Fibroblast of lung (primary cell): ENCODE measurements around the gene ST3GAL4. TPM values are rescaled to one million over a fixed set of nuclear protein-coding genes. Genes with fewer than 3 reads are reported as not detected.

Experiments
- DNase-seq, 2 donors: peaks; one replicate each; pipeline versions ENCODE4 v3.0.0 to v3.0.0-alpha.2; 2010; ENCODE audit warnings: low read depth in 2 of 2
- H2AFZ ChIP-seq: 2 replicates; pipeline ENCODE4 v1.5.1; 2012; ENCODE audit warnings: low read length, control low read depth, inconsistent platforms
- H3K27ac ChIP-seq: 2 replicates; pipeline ENCODE4 v1.5.1; 2011; ENCODE audit warnings: low read length, control low read depth; ENCODE audit not compliant: insufficient read depth
- H3K27me3 ChIP-seq: 2 replicates; pipeline ENCODE4 v1.5.1; 2011; ENCODE audit warnings: mild to moderate bottlenecking, low read length; ENCODE audit not compliant: control insufficient read depth, insufficient read depth
- H3K36me3 ChIP-seq: 2 replicates; pipeline ENCODE4 v1.5.1; 2011; ENCODE audit warnings: low read length; ENCODE audit not compliant: control insufficient read depth, insufficient read depth
- H3K4me1 ChIP-seq: 2 replicates; pipeline ENCODE4 v1.5.1; 2011; ENCODE audit warnings: low read length; ENCODE audit not compliant: control insufficient read depth, insufficient read depth; ENCODE audit errors: extremely low read depth
- H3K4me2 ChIP-seq: 2 replicates; pipeline ENCODE4 v1.5.1; 2011; ENCODE audit warnings: low read length, control low read depth; ENCODE audit not compliant: insufficient read depth; ENCODE audit errors: extremely low read depth
- H3K4me3 ChIP-seq, 4 experiments: fragments of 200-600 bp in 1 of 4; sonication (generic) in 1 of 4; replicated peaks in 1 of 4; 2 replicates each; pipeline ENCODE4 v1.5.1; 2011 to 2016; ENCODE audit warnings: low read length in 4 of 4, low read depth in 3 of 4, mild to moderate bottlenecking in 3 of 4, control low read depth in 2 of 4, inconsistent platforms in 1 of 4, mixed read lengths in 1 of 4; ENCODE audit not compliant: insufficient read depth in 1 of 4; ENCODE audit errors: control extremely low read depth in 1 of 4
- H3K79me2 ChIP-seq: 2 replicates; pipeline ENCODE4 v1.5.1; 2012; ENCODE audit warnings: mild to moderate bottlenecking, low read length, inconsistent platforms; ENCODE audit not compliant: control insufficient read depth, insufficient read depth
- H3K9ac ChIP-seq: 2 replicates; pipeline ENCODE4 v1.5.1; 2011; ENCODE audit warnings: mild to moderate bottlenecking, low read length, control low read depth; ENCODE audit not compliant: insufficient read depth
- H3K9me3 ChIP-seq: 2 replicates; pipeline ENCODE4 v1.5.1; 2012; ENCODE audit warnings: low read depth, low read length; ENCODE audit not compliant: control insufficient read depth, insufficient read depth
- H4K20me1 ChIP-seq: 2 replicates; pipeline ENCODE4 v1.5.1; 2011; ENCODE audit warnings: low read length; ENCODE audit not compliant: control insufficient read depth, insufficient read depth; ENCODE audit errors: extremely low read depth
- CTCF ChIP-seq, 2 donors: IDR thresholded peaks in 1 of 2; conservative IDR thresholded peaks in 1 of 2; 1 replicate in 1 of 2; 2 replicates in 1 of 2; pipeline ENCODE4 v1.5.1; 2011 to 2012; ENCODE audit warnings: low read length in 2 of 2, control low read depth in 1 of 2, inconsistent platforms in 1 of 2, low read depth in 1 of 2, mild to moderate bottlenecking in 1 of 2
- EZH2 ChIP-seq: IDR thresholded peaks from 2 replicates; pipeline ENCODE4 v1.5.1; 2012; ENCODE audit warnings: low read length, control low read depth, mild to moderate bottlenecking; ENCODE audit errors: missing control alignments
- polyA plus RNA-seq, 2 donors: library from polyadenylated mRNA; depleted of rRNA in 1 of 2; stranded (reverse) in 1 of 2; unstranded in 1 of 2; fragments of >200 nt; gene quantifications; 2 replicates each; pipeline ENCODE4 v1.2.1, GENCODE V29; 2011 to 2012; ENCODE audit warnings: missing spikeins in 1 of 2
- total RNA-seq: library from RNA; depleted of rRNA; stranded (reverse); fragments of >200 nt; gene quantifications from 2 replicates; pipeline ENCODE4 v1.2.1, GENCODE V29; 2014

Gene ST3GAL4
- total and polyA plus RNA-seq, 2 donors (not counting 1 experiment from before 2014, with no cell fraction given) = 16.7 to 36.8 TPM

GRCh38 chr11:126327281-126328000 lies 28.0 kb upstream of the ST3GAL4 start:
- no peak overlapping the region for H3K9ac ChIP-seq
- no peaks in the 10 kb centered on the region for H3K9me3 ChIP-seq
- H2AFZ ChIP-seq = no peak overlapping the region
- H3K79me2 ChIP-seq = no peaks in the 10 kb centered on the region
- H3K4me1 ChIP-seq = peaks cover 8% of the 10 kb centered on the region
- TF ChIP-seq EZH2 (no peak), CTCF (conservative IDR thresholded peaks at IDR 0.05 in 1 of 2, IDR thresholded peaks at IDR 0.05 in 1 of 2; ENCODE audit: low read depth in 1 of 2, low read length in 2 of 2) (no peak)
- H3K36me3 ChIP-seq = no peaks in the 10 kb centered on the region
- no peak overlapping the region for H3K4me3 ChIP-seq
- DNase-seq = no peak
- H3K27ac ChIP-seq = no peak overlapping the region
- H4K20me1 ChIP-seq = no peaks in the 10 kb centered on the region
- no peak overlapping the region for H3K4me2 ChIP-seq
- no peaks in the 10 kb centered on the region for H3K27me3 ChIP-seq

- Histone ChIP-seq H4K20me1 (no peaks in the 10 kb centered on the region), H3K27me3 (no peaks in the 10 kb centered on the region), H3K4me2 (no peak overlapping the region), H3K9ac (no peak overlapping the region), H3K27ac (no peak overlapping the region), H3K9me3 (no peaks in the 10 kb centered on the region), H3K79me2 (no peaks in the 10 kb centered on the region), H3K36me3 (no peaks in the 10 kb centered on the region), H3K4me3 (no peak overlapping the region), H2AFZ (no peak overlapping the region), H3K4me1 (peaks cover 10% of the 10 kb centered on the region)
- TF ChIP-seq EZH2 = no peak
- no peak for TF ChIP-seq CTCF (conservative IDR thresholded peaks at IDR 0.05 in 1 of 2, IDR thresholded peaks at IDR 0.05 in 1 of 2; ENCODE audit: low read depth in 1 of 2, low read length in 2 of 2)
- DNase-seq = no peak
Measured at GRCh38 chr11:126328001-126328390, 27.5 kb upstream of the ST3GAL4 start.

GRCh38 chr11:126328444-126328843 lies 27.0 kb upstream of the ST3GAL4 start:
- Histone ChIP-seq H3K9me3 (no peaks in the 10 kb centered on the region), H3K4me1 (peaks cover 10% of the 10 kb centered on the region), H3K27ac (no peak overlapping the region), H3K4me2 (no peak overlapping the region), H3K9ac (no peak overlapping the region), H3K36me3 (no peaks in the 10 kb centered on the region), H3K4me3 (no peak overlapping the region), H4K20me1 (no peaks in the 10 kb centered on the region), H3K27me3 (no peaks in the 10 kb centered on the region), H2AFZ (no peak overlapping the region), H3K79me2 (no peaks in the 10 kb centered on the region)
- DNase-seq = no peak
- TF ChIP-seq CTCF (conservative IDR thresholded peaks at IDR 0.05 in 1 of 2, IDR thresholded peaks at IDR 0.05 in 1 of 2; ENCODE audit: low read depth in 1 of 2, low read length in 2 of 2) (no peak), EZH2 (no peak)
